GM12873 (cell line): ENCODE data around the gene SNIP1.

Source experiments
- TF ChIP-seq, protein P1 (sequence below): IDR thresholded peaks from 2 replicates; pipeline ENCODE4 v1.5.1; 2012; ENCODE audit warnings: low read depth, mild to moderate bottlenecking, moderate library complexity, low read length, control low read depth; ENCODE audit not compliant: insufficient read depth; ENCODE audit errors: missing control alignments

The SNIP1 gene

DNA sequence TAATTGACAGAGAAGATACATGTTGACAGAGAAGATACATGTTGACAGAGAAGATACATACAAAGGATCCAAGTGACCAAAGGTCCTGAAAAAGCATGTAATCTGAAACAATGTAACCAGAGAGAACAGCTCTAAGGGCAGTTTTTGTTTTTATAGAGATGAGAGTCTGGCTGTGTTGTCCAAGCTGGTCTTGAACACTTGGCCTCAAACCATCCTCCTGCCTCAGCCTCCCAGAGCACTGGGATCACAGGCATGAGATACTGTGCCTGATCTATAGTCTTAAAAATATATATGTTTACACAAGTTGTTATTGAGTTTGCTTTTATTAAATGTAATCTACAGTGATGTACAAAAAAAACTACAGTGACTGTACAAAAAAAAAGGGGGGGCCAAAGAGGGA is 52.0 kb downstream of the SNIP1 start:
- TF ChIP-seq, protein P1, sequence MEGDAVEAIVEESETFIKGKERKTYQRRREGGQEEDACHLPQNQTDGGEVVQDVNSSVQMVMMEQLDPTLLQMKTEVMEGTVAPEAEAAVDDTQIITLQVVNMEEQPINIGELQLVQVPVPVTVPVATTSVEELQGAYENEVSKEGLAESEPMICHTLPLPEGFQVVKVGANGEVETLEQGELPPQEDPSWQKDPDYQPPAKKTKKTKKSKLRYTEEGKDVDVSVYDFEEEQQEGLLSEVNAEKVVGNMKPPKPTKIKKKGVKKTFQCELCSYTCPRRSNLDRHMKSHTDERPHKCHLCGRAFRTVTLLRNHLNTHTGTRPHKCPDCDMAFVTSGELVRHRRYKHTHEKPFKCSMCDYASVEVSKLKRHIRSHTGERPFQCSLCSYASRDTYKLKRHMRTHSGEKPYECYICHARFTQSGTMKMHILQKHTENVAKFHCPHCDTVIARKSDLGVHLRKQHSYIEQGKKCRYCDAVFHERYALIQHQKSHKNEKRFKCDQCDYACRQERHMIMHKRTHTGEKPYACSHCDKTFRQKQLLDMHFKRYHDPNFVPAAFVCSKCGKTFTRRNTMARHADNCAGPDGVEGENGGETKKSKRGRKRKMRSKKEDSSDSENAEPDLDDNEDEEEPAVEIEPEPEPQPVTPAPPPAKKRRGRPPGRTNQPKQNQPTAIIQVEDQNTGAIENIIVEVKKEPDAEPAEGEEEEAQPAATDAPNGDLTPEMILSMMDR = no peak

- TF ChIP-seq, protein P1 = no peak
Observed at GRCh38 chr1:37501661-37502060, 52.4 kb downstream of the SNIP1 start.

- TF ChIP-seq, protein P1 = no peak
Observed at GRCh38 chr1:37498872-37499617, 55.0 kb downstream of the SNIP1 start.

DNA sequence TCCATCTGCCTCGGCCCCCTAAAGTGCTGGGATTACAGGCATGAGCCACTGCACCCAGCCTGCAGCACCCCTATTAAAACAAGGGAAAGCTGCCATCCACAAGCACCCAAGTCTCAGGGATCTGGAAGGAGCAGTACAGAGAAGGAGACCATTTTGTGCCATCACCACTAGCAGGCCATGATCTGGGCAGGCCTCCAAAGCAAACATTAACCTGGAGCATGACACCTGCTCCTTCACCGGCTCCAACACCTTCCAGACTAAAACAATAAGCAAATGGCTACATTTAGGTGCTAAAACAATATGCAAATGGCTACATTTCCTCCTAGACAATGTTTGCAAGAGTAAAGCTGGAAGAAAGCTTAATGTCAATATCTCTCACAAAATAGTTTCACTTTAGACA is 56.3 kb downstream of the SNIP1 start:
- TF ChIP-seq, protein P1 = no peak

- TF ChIP-seq, protein P1 = no peak
Observed at GRCh38 chr1:37495875-37496274, 58.2 kb downstream of the SNIP1 start.

DNA sequence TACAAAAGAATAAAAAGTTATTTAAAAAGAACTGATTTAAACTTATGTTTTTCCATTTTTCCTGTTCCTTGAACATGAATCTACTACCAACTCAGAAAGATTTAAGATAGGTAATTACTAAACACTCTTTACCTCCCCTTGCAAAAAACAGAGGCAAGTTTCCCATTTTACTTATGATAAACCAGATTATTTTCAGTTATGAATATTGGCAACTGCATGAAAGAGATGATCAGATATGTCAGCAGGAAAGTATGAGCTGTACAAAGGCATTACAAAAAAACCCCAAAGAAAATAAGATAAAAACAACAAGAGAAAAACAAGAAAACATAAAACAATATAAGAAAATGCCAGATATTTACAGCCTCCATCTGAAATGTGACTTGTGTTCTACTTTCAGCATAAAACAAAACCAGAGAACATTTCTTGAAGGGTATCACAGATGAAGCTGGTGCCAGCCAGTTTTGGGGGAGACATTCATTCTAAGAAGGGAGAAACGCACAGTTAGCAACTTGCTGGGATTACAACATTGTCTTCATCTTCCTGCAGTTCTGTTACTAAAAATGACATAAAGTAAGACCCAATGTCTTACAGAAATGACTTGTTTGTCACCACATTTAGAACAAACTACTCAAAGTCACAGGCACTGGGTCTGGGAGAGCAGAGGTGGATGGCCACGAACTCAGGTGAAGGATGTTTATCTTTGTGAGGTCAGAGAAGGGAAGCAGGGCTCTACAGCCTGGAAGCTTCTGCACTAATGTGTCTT is 60.6 kb downstream of the SNIP1 start:
- TF ChIP-seq, protein P1 = no peak

DNA sequence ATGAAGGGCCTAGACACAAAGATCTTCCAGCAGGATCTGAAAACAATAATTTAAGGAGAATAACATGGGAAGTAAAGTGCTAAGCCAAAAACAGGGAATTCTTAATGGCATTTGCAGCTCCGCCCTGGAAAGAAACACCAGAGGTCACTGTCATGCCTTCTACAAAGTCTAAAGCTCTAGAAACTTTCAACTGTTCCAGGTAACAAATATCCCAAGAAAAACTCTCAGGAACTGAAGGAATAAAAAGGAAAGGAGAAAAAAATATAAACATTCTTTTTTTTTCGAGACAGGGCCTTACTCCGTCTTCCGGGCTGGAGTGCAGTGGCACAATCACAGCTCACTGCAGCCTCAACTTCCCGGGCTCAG is 66.5 kb downstream of the SNIP1 start:
- TF ChIP-seq, protein P1 = no peak
